Endothelial cell of umbilical vein (primary cell): ENCODE data around the gene MYOF.

Experiments
- EZH2 ChIP-seq: IDR thresholded peaks from 2 replicates; pipeline ENCODE4 v1.6.1; 2012; ENCODE audit warnings: borderline replicate concordance, low read depth, mild to moderate bottlenecking, moderate library complexity, low read length, inconsistent platforms; ENCODE audit not compliant: severe bottlenecking
- POLR2A ChIP-seq: IDR thresholded peaks from 2 replicates; pipeline ENCODE4 v1.6.1; 2012; ENCODE audit warnings: low read depth, mild to moderate bottlenecking, control low read depth, low read length
- POLR2AphosphoS5 ChIP-seq: IDR thresholded peaks from 2 replicates; pipeline ENCODE4 v1.6.1; 2012; ENCODE audit warnings: low read depth, mild to moderate bottlenecking, control low read depth, low read length, moderate library complexity; ENCODE audit not compliant: insufficient read depth
- TF ChIP-seq, protein P1 (sequence below): IDR thresholded peaks from 2 replicates; pipeline ENCODE4 v1.6.1; 2011; ENCODE audit not compliant: insufficient read depth, insufficient read length
- TF ChIP-seq, protein P2 (sequence below), 2 donors: IDR thresholded peaks; 1 replicate in 1 of 2; 2 replicates in 1 of 2; pipeline ENCODE4 v1.5.1; 2011; ENCODE audit warnings: low read length in 2 of 2, mild to moderate bottlenecking in 2 of 2, moderate library complexity in 2 of 2, control low read depth in 1 of 2, inconsistent platforms in 1 of 2, low read depth in 1 of 2; ENCODE audit not compliant: insufficient read depth in 1 of 2; ENCODE audit errors: extremely low read depth in 1 of 2

DNA sequence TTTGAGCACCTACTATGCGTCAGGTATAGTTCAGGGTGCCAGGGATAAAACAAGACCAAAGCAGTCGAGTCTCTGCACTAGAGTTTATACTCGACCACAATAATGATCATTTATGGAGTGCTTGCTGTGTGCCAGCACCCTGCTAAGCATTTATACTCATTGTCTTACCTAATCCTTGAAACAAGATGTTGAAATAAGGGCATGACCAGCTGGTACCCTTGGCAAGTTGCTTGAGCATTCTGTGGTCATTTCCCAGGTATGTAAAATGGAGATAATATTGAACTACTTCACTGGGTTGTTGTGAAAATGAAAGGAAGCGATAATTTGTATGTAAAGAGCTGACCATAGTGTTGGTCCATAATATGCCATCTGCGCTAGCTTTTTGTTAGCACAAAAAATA is 223.0 kb downstream of the MYOF start:
- TF ChIP-seq EZH2 (no peak), POLR2AphosphoS5 (no peak), POLR2A (no peak)
- TF ChIP-seq, protein P1, sequence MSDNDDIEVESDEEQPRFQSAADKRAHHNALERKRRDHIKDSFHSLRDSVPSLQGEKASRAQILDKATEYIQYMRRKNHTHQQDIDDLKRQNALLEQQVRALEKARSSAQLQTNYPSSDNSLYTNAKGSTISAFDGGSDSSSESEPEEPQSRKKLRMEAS: no peak
- TF ChIP-seq, protein P2, sequence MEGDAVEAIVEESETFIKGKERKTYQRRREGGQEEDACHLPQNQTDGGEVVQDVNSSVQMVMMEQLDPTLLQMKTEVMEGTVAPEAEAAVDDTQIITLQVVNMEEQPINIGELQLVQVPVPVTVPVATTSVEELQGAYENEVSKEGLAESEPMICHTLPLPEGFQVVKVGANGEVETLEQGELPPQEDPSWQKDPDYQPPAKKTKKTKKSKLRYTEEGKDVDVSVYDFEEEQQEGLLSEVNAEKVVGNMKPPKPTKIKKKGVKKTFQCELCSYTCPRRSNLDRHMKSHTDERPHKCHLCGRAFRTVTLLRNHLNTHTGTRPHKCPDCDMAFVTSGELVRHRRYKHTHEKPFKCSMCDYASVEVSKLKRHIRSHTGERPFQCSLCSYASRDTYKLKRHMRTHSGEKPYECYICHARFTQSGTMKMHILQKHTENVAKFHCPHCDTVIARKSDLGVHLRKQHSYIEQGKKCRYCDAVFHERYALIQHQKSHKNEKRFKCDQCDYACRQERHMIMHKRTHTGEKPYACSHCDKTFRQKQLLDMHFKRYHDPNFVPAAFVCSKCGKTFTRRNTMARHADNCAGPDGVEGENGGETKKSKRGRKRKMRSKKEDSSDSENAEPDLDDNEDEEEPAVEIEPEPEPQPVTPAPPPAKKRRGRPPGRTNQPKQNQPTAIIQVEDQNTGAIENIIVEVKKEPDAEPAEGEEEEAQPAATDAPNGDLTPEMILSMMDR (IDR thresholded peaks at IDR 0.05; ENCODE audit: extremely low read depth in 1 of 2, insufficient read depth in 1 of 2, low read depth in 1 of 2, low read length in 2 of 2): no peak
